Endothelial cell (in vitro differentiated cells): ENCODE measurements around the gene DPYD. TPM values are rescaled to one million over a fixed set of nuclear protein-coding genes. Genes with fewer than 3 reads are reported as not detected.

ENCODE experiments used
- DNase-seq: peaks from one replicate; pipeline ENCODE4 v3.0.0; 2021; ENCODE audit warnings: low spot score
- H3K27ac Mint-ChIP-seq: one replicate; pipeline ENCODE4 v1.8.0; 2021; ENCODE audit warnings: mixed read lengths, inconsistent platforms; ENCODE audit not compliant: unreplicated experiment
- H3K27me3 Mint-ChIP-seq: one replicate; pipeline ENCODE4 v1.8.0; 2021; ENCODE audit warnings: mild to moderate bottlenecking, moderate library complexity, mixed read lengths, inconsistent platforms; ENCODE audit not compliant: unreplicated experiment
- H3K36me3 Mint-ChIP-seq: one replicate; pipeline ENCODE4 v1.8.0; 2021; ENCODE audit warnings: mild to moderate bottlenecking, low read depth, mixed read lengths, inconsistent platforms; ENCODE audit not compliant: unreplicated experiment
- H3K4me1 Mint-ChIP-seq: one replicate; pipeline ENCODE4 v1.8.0; 2021; ENCODE audit warnings: mild to moderate bottlenecking, mixed read lengths, inconsistent platforms; ENCODE audit not compliant: unreplicated experiment
- H3K4me3 Mint-ChIP-seq: one replicate; pipeline ENCODE4 v1.8.0; 2021; ENCODE audit warnings: mild to moderate bottlenecking, mixed read lengths, inconsistent platforms; ENCODE audit not compliant: unreplicated experiment
- H3K9me3 Mint-ChIP-seq: one replicate; pipeline ENCODE4 v1.8.0; 2021; ENCODE audit warnings: mixed read lengths, inconsistent platforms; ENCODE audit not compliant: unreplicated experiment
- total RNA-seq: library from RNA; stranded (reverse); fragmentation: NEBNext Ultra II Directional; extraction: Animal tissue kit (Norgen Biotek cat#: 25700); gene quantifications from one replicate; pipeline ENCODE4 v1.2.1, GENCODE V29; 2021; ENCODE audit not compliant: unreplicated experiment
- TF ChIP-seq, protein P1 (sequence below): fragments of 200-600 bp; sonication (generic); IDR thresholded peaks from one replicate; pipeline ENCODE4 v1.5.0; 2021; ENCODE audit warnings: antibody characterized with exemption; ENCODE audit not compliant: unreplicated experiment

DPYD gene
- total RNA-seq, 1 donor from 2014 or later, result 3.4 TPM

GRCh38 chr1:97898948-97899347 is 21.9 kb downstream of the DPYD start:
- H3K9me3 Mint-ChIP-seq, result no peaks in the 10 kb centered on the region
- no peak for DNase-seq
- H3K4me3 Mint-ChIP-seq, result no peak overlapping the region
- no peak overlapping the region for H3K27ac Mint-ChIP-seq
- TF ChIP-seq, protein P1, sequence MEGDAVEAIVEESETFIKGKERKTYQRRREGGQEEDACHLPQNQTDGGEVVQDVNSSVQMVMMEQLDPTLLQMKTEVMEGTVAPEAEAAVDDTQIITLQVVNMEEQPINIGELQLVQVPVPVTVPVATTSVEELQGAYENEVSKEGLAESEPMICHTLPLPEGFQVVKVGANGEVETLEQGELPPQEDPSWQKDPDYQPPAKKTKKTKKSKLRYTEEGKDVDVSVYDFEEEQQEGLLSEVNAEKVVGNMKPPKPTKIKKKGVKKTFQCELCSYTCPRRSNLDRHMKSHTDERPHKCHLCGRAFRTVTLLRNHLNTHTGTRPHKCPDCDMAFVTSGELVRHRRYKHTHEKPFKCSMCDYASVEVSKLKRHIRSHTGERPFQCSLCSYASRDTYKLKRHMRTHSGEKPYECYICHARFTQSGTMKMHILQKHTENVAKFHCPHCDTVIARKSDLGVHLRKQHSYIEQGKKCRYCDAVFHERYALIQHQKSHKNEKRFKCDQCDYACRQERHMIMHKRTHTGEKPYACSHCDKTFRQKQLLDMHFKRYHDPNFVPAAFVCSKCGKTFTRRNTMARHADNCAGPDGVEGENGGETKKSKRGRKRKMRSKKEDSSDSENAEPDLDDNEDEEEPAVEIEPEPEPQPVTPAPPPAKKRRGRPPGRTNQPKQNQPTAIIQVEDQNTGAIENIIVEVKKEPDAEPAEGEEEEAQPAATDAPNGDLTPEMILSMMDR, result no peak
- peaks cover 4% of the 10 kb centered on the region for H3K4me1 Mint-ChIP-seq
- no peaks in the 10 kb centered on the region for H3K27me3 Mint-ChIP-seq
- no peaks in the 10 kb centered on the region for H3K36me3 Mint-ChIP-seq

DNA sequence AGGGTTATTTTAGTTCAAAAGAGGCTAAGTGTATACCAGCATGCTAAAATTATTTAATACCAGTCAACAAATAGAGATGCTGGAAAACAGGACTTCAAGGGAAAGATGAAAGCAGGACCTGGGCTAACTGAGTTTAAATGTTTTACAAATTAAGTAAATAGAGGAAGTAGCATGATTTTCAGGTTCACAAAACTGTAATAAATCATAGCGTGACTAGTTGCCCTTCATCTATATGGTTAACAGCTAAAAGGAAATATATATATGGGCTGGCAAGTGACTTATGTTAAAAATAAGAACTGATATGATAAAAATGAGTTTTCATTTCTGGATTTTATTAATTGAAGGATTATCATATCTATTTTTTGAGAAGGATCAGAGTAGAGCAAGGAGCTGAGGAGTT is 25.6 kb downstream of the DPYD start:
- Mint-ChIP-seq H3K4me1 (no peaks in the 10 kb centered on the region), H3K36me3 (no peaks in the 10 kb centered on the region), H3K9me3 (no peaks in the 10 kb centered on the region), H3K27ac (no peak overlapping the region), H3K27me3 (no peaks in the 10 kb centered on the region), H3K4me3 (no peak overlapping the region)
- TF ChIP-seq, protein P1, result no peak
- DNase-seq, result no peak

GRCh38 chr1:97893844-97894243 is 27.0 kb downstream of the DPYD start:
- Mint-ChIP-seq H3K4me3 (no peak overlapping the region), H3K36me3 (no peaks in the 10 kb centered on the region), H3K27me3 (no peaks in the 10 kb centered on the region), H3K9me3 (no peaks in the 10 kb centered on the region), H3K4me1 (no peaks in the 10 kb centered on the region), H3K27ac (no peak overlapping the region)
- TF ChIP-seq, protein P1, result no peak
- DNase-seq, result no peak

- no peaks in the 10 kb centered on the region for H3K9me3 Mint-ChIP-seq
- DNase-seq, result no peak
- H3K27ac Mint-ChIP-seq, result no peak overlapping the region
- peaks cover 2% of the 10 kb centered on the region for H3K27me3 Mint-ChIP-seq
- H3K4me1 Mint-ChIP-seq, result peaks cover 2% of the 10 kb centered on the region
- TF ChIP-seq, protein P1, result no peak
- H3K36me3 Mint-ChIP-seq, result no peaks in the 10 kb centered on the region
- no peak overlapping the region for H3K4me3 Mint-ChIP-seq
Measured at GRCh38 chr1:97886199-97886598, 34.6 kb downstream of the DPYD start.

DNA sequence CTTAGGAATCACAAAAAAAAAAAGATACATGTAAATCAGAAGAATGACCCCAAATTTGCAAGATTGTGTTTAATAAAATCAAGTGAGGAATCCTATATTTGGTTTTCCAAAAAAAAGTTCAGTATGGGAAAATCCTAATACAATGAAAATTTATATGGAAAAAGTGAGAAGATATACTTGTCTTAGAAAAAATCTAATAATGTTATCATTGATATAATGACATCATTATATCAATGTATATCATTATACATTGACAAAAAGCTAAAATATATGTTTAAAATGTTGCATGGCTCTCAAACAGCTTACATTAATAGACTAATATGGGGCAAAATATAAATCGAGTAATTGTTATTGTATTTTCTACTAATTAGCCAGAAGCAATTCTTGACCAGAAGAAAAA is 37.0 kb downstream of the DPYD start:
- Mint-ChIP-seq H3K36me3 (no peaks in the 10 kb centered on the region), H3K9me3 (no peaks in the 10 kb centered on the region), H3K27me3 (peaks cover 2% of the 10 kb centered on the region), H3K27ac (no peak overlapping the region), H3K4me1 (peaks cover 2% of the 10 kb centered on the region), H3K4me3 (no peak overlapping the region)
- TF ChIP-seq, protein P1, result no peak
- DNase-seq, result no peak
